ENCODE data around the gene CYP24A1.

Gene CYP24A1

GRCh38 chr20:54110457-54110856, 63.3 kb downstream of the CYP24A1 start:
- no peak for DNase-seq (ENCODE audit: low read depth)

DNA sequence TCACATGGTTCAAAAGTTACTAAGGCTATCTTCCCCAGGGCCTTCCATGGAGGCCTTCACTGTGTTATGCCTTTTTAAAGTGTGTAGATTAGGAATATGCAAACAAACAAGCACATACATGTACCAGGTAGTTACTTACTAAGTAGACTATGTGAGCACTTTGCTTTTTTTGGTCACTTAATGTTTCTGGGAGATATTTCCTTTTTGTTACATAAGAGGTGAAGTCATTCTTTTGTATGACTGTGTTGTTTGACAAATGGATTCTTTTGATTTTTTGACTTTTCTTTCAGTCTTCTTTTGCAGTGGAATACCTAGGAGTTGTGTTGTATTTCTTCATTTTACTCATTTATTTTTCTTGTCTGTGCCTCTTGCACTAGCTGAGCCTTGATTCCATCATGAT, 63.7 kb downstream of the CYP24A1 start:
- no peak for DNase-seq (ENCODE audit: low read depth)

- no peak for DNase-seq (ENCODE audit: low read depth)
Observed at GRCh38 chr20:54108817-54109216, 65.0 kb downstream of the CYP24A1 start.

GRCh38 chr20:54108326-54108642, 65.5 kb downstream of the CYP24A1 start:
- DNase-seq (ENCODE audit: low read depth): no peak

DNA sequence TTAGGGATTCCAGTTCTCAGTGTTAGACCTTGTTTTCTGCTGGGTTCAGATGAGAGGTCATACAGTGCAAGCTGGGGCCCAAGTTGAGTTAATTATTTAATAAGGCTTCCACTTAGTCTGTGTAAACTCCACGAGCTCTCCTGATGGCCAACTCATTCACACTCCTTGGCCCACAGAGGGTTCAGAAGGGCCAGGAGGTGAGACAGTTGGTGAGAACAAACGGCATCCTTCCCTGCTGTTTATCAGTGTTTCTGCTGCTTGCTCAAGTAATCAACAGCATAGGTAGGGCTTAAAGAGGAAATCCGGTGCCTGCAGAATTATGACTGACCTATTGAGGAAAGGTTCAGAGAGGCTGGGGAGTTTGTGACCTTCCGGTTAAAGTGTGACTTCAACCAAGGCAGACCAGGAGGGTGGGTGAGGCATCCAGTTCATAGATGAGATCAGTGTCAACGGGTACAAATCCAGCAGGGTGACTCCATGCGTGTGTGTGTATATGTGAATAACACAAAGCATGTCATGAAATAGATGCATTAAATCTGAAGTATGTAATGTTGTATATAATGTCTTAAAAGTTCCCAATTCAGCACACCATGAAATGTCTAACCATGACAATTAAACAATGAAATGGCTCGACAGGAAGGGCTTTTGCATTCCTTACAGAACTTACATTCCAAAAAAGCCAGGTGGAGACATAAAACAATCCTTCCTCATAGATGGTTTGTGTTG, 66.0 kb downstream of the CYP24A1 start:
- DNase-seq (ENCODE audit: low read depth): no peak

GRCh38 chr20:54107181-54107580, 66.6 kb downstream of the CYP24A1 start:
- DNase-seq (ENCODE audit: low read depth): no peak

DNA sequence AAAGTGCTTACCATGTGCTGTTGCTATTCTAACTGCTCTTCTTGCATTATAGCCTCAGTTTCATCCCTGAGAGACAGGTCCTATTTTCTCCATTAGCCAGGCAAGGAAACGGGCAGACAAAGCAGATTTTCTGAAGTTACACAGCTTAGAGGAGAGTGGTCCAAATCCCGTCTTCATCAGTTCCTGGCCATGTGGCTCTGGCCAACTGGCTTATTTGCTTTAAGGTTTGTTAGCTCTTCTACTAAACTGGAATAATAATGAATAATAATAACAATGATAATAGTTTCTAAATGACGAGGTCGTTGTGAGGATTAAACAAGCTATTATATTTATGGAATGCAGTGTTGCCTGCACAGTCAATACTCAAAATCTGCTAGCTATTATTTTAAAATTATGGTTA, 67.6 kb downstream of the CYP24A1 start:
- no peak for DNase-seq (ENCODE audit: low read depth)

GRCh38 chr20:54105653-54106052, 68.1 kb downstream of the CYP24A1 start:
- no peak for DNase-seq (ENCODE audit: low read depth)

- no peak for DNase-seq (ENCODE audit: low read depth)
Observed at GRCh38 chr20:54104781-54105180, 69.0 kb downstream of the CYP24A1 start.

- DNase-seq (ENCODE audit: low read depth): no peak
Observed at GRCh38 chr20:54103762-54104600, 69.8 kb downstream of the CYP24A1 start.
